Posterior cingulate gyrus (tissue), 11 donors: ENCODE results near the gene PGA3.
"Not testable (repeated sequence)": the region's sequence is repeated elsewhere in the genome, so short reads cannot be mapped to it uniquely, and the experiment has no call there.

Experiments
- DNase-seq, 10 donors: peaks; one replicate each; pipeline versions ENCODE4 v3.0.0 to v3.0.0-alpha.2; 2020 to 2021; ENCODE audit warnings: mixed read lengths in 3 of 10
- intact Hi-C: fragments of 100-400 bp; cut with DNase I; formaldehyde crosslinking; loops from one replicate; pipeline ENCODE4 v1.15.1; 2023

Gene PGA3

DNA sequence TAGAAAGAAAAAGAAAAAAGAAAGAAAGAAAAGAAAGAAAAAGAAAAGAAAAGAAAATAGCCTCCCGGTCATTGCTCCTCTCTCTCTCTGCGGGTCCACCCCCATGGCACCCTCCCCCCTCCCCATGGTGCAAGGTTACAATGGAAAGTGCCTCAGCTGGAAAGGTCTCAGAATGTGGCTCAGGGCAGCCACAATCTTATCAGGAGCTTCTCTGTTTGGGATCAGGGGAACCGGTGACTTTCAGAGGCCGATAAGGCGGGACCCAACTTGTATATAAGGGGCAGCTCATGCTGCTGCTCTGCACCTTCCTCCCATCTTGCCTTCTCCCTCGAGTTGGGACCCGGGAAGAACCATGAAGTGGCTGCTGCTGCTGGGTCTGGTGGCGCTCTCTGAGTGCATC is 37.6 kb downstream of the PGA3 start, which contains the start of gene PGA5:
TSS of gene PGA5 (plus strand) at position 301 of the 400 bp plus-strand sequence. CDS start at position 353, 52 bp downstream.
- intact Hi-C loops, DNase-seq: not testable (repeated sequence)

DNA sequence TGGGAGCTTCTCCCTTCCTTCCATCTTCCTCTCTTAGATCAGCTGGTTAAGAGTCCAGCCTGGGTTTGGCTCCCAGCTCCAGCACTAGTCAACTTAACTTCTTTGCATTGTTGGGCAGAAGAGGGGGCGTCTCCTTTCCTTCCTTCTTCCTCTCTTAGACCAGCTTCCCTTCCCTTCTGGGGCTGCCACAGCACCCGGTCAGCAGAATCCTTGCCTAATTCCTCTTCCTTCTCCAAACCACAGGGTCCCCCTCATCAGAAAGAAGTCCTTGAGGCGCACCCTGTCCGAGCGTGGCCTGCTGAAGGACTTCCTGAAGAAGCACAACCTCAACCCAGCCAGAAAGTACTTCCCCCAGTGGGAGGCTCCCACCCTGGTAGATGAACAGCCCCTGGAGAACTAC is 38.2 kb downstream of the PGA3 start:
- DNase-seq, intact Hi-C loops: not testable (repeated sequence)

DNA sequence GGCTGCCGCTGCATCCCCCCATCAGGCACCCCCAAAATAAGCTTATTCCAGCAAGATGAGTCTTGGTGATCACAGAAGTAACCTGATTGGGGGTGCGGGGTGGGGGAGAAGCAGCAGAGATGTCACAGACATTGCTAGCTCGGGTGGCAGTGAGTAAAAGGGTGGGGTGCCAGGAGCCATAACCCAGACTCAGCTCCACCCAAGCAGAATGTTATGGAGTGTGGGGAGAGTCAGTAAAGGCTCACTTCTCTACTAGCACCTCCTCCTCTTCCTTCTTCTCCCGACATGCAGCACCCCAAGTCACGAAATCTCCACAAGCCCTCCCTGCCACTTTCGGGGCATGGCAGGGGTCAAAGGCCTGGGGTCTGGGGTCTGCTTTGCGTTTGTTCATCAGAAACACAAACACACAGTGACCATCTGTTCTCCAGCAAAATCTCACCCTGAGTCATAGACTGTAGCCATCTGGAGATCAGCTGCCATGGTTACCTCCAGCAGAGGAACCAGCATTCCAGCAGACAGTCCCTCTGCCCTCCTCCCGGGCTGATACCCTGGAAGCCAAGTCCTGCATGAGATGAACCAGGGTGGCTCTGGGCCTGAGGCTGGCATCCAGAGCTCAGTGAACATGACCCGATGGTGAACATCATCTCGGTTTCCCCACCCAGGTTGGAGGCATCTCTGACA is 42.1 kb downstream of the PGA3 start:
- DNase-seq, intact Hi-C loops: not testable (repeated sequence)

DNA sequence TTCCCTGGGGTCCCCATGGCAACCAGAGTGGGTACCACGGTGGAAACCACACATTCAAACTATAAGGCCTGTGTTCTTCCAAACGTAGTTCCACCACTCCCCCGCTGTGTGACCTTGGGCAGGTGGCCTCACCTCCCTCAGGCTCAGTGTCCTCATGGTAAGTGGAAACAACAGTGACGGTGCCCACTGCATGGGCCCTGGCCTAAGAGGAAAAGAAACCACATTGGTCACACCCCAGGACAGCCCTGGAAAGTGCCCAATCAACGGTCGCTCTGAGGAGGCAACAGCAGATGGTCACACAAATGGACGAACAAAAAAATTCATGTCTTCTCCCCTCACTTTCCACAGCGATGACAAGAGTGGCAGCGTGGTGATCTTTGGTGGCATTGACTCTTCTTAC is 44.8 kb downstream of the PGA3 start:
- intact Hi-C loops: not testable (repeated sequence)
- DNase-seq: peak in 2 of 10 donors; percentile 59 to 72

DNA sequence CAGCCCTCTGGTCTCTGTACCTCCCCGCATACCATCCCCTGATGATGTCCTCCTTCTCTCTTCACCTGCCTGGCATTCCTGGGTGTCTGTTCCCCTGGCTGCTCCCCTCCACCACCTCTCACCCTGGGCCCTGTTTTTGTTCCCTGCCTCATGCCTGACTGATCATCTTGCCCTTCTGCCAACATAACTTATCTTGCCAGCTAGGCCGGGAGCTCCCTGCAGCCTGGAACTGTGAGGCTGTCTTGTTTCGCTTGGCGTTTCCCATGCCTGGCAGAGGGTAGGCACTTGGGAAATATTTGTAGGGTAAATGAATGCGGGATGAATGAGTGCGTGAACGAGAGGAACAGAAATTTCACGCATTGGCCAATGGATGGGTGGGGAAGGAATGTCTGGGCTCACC is 45.9 kb downstream of the PGA3 start:
- peak in 2 of 10 donors; percentile 53 to 56 for DNase-seq
- intact Hi-C loops: not testable (repeated sequence)

DNA sequence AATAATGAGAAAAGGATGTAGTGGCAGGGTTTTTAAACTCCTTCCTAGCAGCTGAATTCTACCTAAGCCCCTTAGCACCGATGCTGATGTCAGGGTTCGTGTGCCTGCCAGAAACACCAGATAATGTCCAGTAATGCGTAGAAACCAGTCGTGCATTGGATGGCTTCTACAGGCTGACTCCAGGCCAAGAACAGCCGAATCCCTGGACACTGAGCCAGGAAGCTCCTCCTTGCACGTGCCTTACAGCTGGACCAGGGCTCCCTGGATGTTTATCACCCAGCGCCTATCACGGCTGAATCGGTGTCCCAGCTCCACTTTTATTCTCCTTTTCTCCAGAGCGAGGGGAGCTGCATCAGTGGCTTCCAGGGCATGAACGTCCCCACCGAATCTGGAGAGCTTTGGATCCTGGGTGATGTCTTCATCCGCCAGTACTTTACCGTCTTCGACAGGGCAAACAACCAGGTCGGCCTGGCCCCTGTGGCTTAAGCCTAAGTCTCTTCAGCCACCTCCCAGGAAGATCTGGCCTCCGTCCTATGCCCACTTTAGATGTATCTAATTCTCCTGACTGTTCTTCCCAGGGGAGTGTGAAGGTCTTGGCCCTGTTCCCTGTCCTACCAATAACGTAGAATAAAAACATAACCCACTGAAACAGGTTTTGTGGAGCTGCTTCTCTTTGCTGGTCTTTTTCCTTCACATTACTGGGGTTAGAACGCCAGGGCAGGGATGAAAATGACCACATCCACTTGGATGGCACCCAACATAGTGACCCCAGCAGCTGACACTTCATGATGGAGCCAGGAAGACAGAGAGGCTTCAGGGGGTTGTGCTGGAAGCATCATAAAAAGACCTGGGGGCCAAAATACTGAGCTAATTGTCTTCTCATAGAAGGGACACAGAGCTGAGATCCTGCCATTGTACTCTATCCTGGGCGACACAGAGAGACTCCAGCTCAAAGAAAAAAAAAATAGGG is 47.8 kb downstream of the PGA3 start:
- intact Hi-C loops: not testable (repeated sequence)
- peak in 1 of 10 donors; percentile 55 for DNase-seq

DNA sequence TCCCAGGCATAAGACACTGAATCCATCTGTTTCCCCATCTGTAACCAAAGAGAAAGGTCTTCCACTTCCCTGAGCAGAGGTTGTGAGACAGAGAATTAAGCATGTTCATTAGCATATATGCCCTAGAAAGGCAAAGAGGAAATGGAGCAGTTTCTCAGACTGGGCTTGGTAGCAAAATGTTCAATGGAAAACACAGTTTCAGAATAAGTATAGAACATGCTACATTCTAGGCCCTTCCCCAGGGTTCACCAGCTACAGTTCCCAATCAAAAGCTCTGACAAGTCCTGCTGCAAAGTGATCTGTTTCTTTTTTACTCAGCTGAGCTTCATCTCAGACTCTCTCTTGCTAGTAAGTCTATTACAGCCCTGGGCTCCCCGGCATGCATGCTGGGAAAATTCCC is 49.0 kb downstream of the PGA3 start:
- DNase-seq: peak in 1 of 10 donors; percentile 5
- intact Hi-C loops: not testable (repeated sequence)

DNA sequence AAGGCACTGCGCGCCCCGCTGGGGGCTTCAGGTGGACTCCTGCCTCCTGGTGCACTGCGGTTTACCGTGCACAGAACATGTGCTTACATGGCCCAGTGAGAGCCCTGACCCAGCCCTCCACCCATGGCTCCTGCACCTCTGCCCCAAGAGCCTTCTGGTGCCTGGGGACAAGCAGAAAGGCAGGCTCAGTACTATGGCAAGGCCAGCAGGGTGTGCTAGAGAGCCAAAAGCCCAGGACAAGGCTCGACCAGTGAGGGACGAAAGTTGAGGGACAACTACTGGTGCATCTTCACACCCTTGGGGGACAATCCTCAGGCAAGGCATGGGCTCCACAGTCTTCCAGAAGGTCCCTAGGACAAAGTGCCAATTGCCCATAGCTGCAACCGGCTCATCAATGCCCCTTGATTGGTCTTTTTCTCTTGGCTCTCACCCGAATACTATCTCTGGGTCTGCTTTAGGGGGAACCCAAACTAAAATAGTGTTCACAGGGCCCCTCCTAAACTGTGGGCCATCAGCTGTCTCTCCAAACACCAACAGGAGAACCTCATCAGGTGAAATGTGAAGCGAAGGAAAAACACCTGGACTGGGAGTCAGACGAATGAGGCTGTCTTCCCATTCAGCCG is 51.2 kb downstream of the PGA3 start:
- DNase-seq: peak in 9 of 10 donors; percentile 23 to 91 (median 59)
- intact Hi-C loops: no loop called here

DNA sequence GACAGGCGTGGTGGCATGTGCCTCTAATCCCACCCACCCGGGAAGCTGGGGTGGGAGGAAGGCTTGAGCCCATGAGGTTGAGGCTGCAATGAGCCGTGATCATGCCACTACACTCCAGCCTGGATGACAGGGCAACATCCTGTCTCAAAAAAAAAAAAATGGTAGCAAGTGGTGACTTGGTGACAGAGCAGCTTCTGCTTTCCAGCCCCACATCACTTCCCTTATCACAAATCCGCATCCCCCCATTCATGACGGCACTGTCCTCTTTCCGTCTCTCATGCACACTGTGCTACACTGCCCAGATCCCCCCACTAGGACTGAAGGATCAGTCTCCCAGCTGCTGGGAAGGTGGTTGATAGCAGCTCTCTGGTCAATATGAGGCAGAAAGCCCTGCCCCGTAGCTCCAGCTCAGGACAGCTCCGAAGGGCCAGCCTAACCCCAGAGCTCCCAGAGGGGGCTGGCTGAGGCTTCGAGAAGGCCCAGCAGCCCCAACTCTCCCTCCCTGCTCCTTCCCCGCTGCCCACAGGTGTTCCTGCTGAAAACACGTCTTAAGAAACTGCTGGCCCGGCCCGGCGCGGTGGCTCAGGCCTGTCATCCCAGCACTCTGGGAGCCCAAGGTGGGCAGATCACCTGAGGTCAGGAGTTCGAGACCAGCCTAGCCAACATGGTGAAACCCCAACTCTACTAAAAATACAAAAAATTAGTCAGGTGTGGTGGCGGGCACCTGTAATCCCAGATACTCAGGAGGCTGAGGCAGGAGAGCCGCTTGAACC is 53.6 kb downstream of the PGA3 start:
- peak in 2 of 10 donors; percentile 51 to 76 for DNase-seq
- intact Hi-C loops: no loop called here

DNA sequence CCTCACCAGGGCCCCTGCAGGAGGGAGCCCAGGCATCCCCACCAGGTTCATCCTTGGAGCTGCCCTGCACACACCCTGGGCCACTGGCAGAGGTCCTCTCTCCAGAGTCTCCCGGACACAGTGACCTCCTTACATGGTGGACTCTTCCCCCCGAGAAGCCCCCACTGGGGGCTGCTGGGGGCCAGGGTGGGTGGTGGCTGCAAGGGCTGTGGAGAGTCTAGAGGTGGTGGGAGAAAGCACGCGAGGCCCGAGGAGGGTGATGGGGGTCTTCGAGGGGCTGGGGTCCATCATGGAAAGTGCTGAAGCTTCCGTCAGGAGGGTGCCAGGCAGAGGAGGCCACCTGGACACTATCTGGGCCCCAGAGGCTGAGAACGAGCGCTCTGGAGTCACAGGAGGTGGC is 55.2 kb downstream of the PGA3 start:
- intact Hi-C loops: no loop called here
- peak in 2 of 10 donors; percentile 55 to 59 for DNase-seq

DNA sequence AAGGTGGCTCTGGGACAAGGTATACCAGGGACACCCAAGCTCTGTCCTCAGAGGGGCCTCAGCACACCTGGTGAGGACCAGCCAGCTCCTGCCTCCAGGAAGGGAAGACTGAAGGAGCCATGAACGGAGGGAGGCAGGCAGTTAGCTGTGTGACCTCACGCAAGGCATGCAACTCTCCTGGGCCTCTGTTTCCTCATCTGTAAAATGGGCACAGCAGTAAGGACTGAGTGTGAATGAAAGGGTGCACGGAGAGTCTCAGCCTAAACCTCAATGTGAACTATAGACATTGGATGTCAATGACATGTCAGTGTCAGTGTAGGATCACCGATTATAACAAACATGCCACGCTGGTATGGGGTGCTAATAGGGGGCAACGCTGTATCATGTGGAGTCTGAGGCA is 56.0 kb downstream of the PGA3 start:
- intact Hi-C loops: no loop called here
- peak in 1 of 10 donors; percentile 32 for DNase-seq
